Measurements from ENCODE around the gene HAND2. TPM values are rescaled to one million over a fixed set of nuclear protein-coding genes. Genes with fewer than 3 reads are reported as not detected.

HAND2 gene
- total and polyA plus RNA-seq, 9 donors = 0.14 to 9.2 (median 0.75) TPM

GRCh38 chr4:173537613-173538147 lies 7.7 kb upstream of the HAND2 start:
- peaks cover 13% of the 10 kb centered on the region for H3K4me1 ChIP-seq (ENCODE audit: control insufficient read depth, insufficient read depth, low read length)
- no peak overlapping the region for H3K27ac ChIP-seq (ENCODE audit: low read length)
- H3K36me3 ChIP-seq (ENCODE audit: control insufficient read depth, insufficient read depth, low read length) = no peaks in the 10 kb centered on the region
- no peak for DNase-seq
- H3K9me3 ChIP-seq (replicated peaks; ENCODE audit: control insufficient read depth, low read depth, low read length) = no peaks in the 10 kb centered on the region
- peaks cover 63% of the 10 kb centered on the region for H3K27me3 ChIP-seq (ENCODE audit: control insufficient read depth, insufficient read depth, low read length)
- H3K4me3 ChIP-seq (ENCODE audit: low read length) = peak overlapping the region; percentile 34
- WGBS (ENCODE audit: insufficient coverage) = 29% methylated on average over 16 of the region's 21 CpGs

- Histone ChIP-seq H3K4me3 (ENCODE audit: low read length) (no peak overlapping the region), H3K4me1 (ENCODE audit: control insufficient read depth, insufficient read depth, low read length) (peaks cover 13% of the 10 kb centered on the region), H3K36me3 (ENCODE audit: control insufficient read depth, insufficient read depth, low read length) (no peaks in the 10 kb centered on the region), H3K27me3 (ENCODE audit: control insufficient read depth, insufficient read depth, low read length) (peaks cover 66% of the 10 kb centered on the region), H3K9me3 (replicated peaks; ENCODE audit: control insufficient read depth, low read depth, low read length) (no peaks in the 10 kb centered on the region), H3K27ac (ENCODE audit: low read length) (no peak overlapping the region)
- WGBS (ENCODE audit: insufficient coverage) = 64% methylated on average over 12 of the region's 12 CpGs
- no peak for DNase-seq
Measured at GRCh38 chr4:173536808-173537429, 6.9 kb upstream of the HAND2 start.

- Histone ChIP-seq H3K36me3 (ENCODE audit: control insufficient read depth, insufficient read depth, low read length) (no peaks in the 10 kb centered on the region), H3K9me3 (replicated peaks; ENCODE audit: control insufficient read depth, low read depth, low read length) (no peaks in the 10 kb centered on the region), H3K4me1 (ENCODE audit: control insufficient read depth, insufficient read depth, low read length) (peaks cover 17% of the 10 kb centered on the region), H3K27ac (ENCODE audit: low read length) (no peak overlapping the region), H3K27me3 (ENCODE audit: control insufficient read depth, insufficient read depth, low read length) (peaks cover 74% of the 10 kb centered on the region), H3K4me3 (ENCODE audit: low read length) (no peak overlapping the region)
- WGBS (ENCODE audit: insufficient coverage) = no CpG with 5 or more reads among the region's 5 CpGs
- no peak for DNase-seq
Measured at GRCh38 chr4:173535957-173536356, 5.9 kb upstream of the HAND2 start.

- no peak overlapping the region for H3K4me3 ChIP-seq (ENCODE audit: low read length)
- peaks cover 79% of the 10 kb centered on the region for H3K27me3 ChIP-seq (ENCODE audit: control insufficient read depth, insufficient read depth, low read length)
- H3K4me1 ChIP-seq (ENCODE audit: control insufficient read depth, insufficient read depth, low read length) = peaks cover 21% of the 10 kb centered on the region
- WGBS (ENCODE audit: insufficient coverage) = 83% methylated on average over 1 of the region's 9 CpGs
- no peak for DNase-seq
- H3K36me3 ChIP-seq (ENCODE audit: control insufficient read depth, insufficient read depth, low read length) = no peaks in the 10 kb centered on the region
- no peaks in the 10 kb centered on the region for H3K9me3 ChIP-seq (replicated peaks; ENCODE audit: control insufficient read depth, low read depth, low read length)
- no peak overlapping the region for H3K27ac ChIP-seq (ENCODE audit: low read length)
Measured at GRCh38 chr4:173535165-173535902, 5.3 kb upstream of the HAND2 start.

GRCh38 chr4:173534434-173534833 lies 4.4 kb upstream of the HAND2 start:
- H3K4me1 ChIP-seq (ENCODE audit: control insufficient read depth, insufficient read depth, low read length) = peaks cover 29% of the 10 kb centered on the region
- no peak overlapping the region for H3K27ac ChIP-seq (ENCODE audit: low read length)
- WGBS (ENCODE audit: insufficient coverage) = no CpG with 5 or more reads among the region's 1 CpG
- H3K4me3 ChIP-seq (ENCODE audit: low read length) = no peak overlapping the region
- no peaks in the 10 kb centered on the region for H3K9me3 ChIP-seq (replicated peaks; ENCODE audit: control insufficient read depth, low read depth, low read length)
- DNase-seq = no peak
- H3K27me3 ChIP-seq (ENCODE audit: control insufficient read depth, insufficient read depth, low read length) = peaks cover 86% of the 10 kb centered on the region
- H3K36me3 ChIP-seq (ENCODE audit: control insufficient read depth, insufficient read depth, low read length) = no peaks in the 10 kb centered on the region

GRCh38 chr4:173532725-173533511 lies 2.9 kb upstream of the HAND2 start:
- no peak for DNase-seq
- Histone ChIP-seq H3K9me3 (replicated peaks; ENCODE audit: control insufficient read depth, low read depth, low read length) (no peaks in the 10 kb centered on the region), H3K4me3 (ENCODE audit: low read length) (no peak overlapping the region), H3K36me3 (ENCODE audit: control insufficient read depth, insufficient read depth, low read length) (no peaks in the 10 kb centered on the region), H3K27me3 (ENCODE audit: control insufficient read depth, insufficient read depth, low read length) (peaks cover 83% of the 10 kb centered on the region), H3K27ac (ENCODE audit: low read length) (no peak overlapping the region), H3K4me1 (ENCODE audit: control insufficient read depth, insufficient read depth, low read length) (peaks cover 22% of the 10 kb centered on the region)
- WGBS (ENCODE audit: insufficient coverage) = 36% methylated on average over 1 of the region's 4 CpGs

- no peak overlapping the region for H3K4me3 ChIP-seq (ENCODE audit: low read length)
- H3K9me3 ChIP-seq (replicated peaks; ENCODE audit: control insufficient read depth, low read depth, low read length) = no peaks in the 10 kb centered on the region
- no peak overlapping the region for H3K27ac ChIP-seq (ENCODE audit: low read length)
- no peaks in the 10 kb centered on the region for H3K36me3 ChIP-seq (ENCODE audit: control insufficient read depth, insufficient read depth, low read length)
- peaks cover 21% of the 10 kb centered on the region for H3K4me1 ChIP-seq (ENCODE audit: control insufficient read depth, insufficient read depth, low read length)
- 33% methylated on average over 44 of the region's 52 CpGs for WGBS (ENCODE audit: insufficient coverage)
- peaks cover 81% of the 10 kb centered on the region for H3K27me3 ChIP-seq (ENCODE audit: control insufficient read depth, insufficient read depth, low read length)
- DNase-seq = no peak
Measured at GRCh38 chr4:173531086-173531965, 1.3 kb upstream of the HAND2 start.

- peaks cover 23% of the 10 kb centered on the region for H3K4me1 ChIP-seq (ENCODE audit: control insufficient read depth, insufficient read depth, low read length)
- H3K36me3 ChIP-seq (ENCODE audit: control insufficient read depth, insufficient read depth, low read length) = no peaks in the 10 kb centered on the region
- H3K9me3 ChIP-seq (replicated peaks; ENCODE audit: control insufficient read depth, low read depth, low read length) = no peaks in the 10 kb centered on the region
- WGBS (ENCODE audit: insufficient coverage) = 6% methylated on average over 24 of the region's 34 CpGs
- H3K27me3 ChIP-seq (ENCODE audit: control insufficient read depth, insufficient read depth, low read length) = peaks cover 85% of the 10 kb centered on the region
- no peak for DNase-seq
- H3K4me3 ChIP-seq (ENCODE audit: low read length) = peak overlapping the region; percentile 52
- H3K27ac ChIP-seq (ENCODE audit: low read length) = no peak overlapping the region
Measured at GRCh38 chr4:173530326-173531085, 477 bp upstream of the HAND2 start.
